Astrocyte of the cerebellum (primary cell): ENCODE measurements around the gene SORCS2.

Source experiments
- DNase-seq: peaks from one replicate; pipeline ENCODE4 v3.0.0-alpha.2; 2011; ENCODE audit warnings: low read depth
- H3K4me3 ChIP-seq: 2 replicates; pipeline ENCODE4 v1.5.1; 2011; ENCODE audit warnings: mild to moderate bottlenecking, low read depth, low read length, moderate library complexity
- in situ Hi-C: cut with HindIII; loops from 2 replicates; pipeline ENCODE4 v1.10.0; 2017; ENCODE audit warnings: low sequenced_read_pairs
- TF ChIP-seq, protein P1 (sequence below): IDR thresholded peaks from 2 replicates; pipeline ENCODE4 v1.5.1; 2012; ENCODE audit warnings: low read length, low read depth, moderate library complexity, mild to moderate bottlenecking; ENCODE audit errors: missing control alignments

The SORCS2 gene

DNA sequence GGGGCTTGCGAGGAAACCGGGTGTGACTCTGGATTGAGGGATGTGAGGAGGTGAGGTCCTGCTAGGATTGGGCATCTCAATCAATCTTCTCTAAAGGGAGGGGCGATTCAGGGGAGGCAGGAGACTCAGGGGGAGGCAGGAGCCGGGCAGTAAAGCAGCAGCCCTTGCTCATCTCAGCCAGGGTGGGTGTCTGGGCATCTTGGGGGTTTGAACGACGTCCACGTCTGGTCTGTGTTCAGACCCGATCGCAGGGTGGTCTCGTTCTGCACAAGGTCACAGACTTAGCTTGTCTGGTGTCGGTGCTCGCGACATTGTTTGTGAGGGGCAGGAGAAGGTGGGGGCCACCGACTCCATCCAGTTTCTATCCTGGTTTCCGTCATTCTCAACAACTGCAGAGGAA lies 473.7 kb downstream of the SORCS2 start:
- DNase-seq, result no peak
- TF ChIP-seq, protein P1, sequence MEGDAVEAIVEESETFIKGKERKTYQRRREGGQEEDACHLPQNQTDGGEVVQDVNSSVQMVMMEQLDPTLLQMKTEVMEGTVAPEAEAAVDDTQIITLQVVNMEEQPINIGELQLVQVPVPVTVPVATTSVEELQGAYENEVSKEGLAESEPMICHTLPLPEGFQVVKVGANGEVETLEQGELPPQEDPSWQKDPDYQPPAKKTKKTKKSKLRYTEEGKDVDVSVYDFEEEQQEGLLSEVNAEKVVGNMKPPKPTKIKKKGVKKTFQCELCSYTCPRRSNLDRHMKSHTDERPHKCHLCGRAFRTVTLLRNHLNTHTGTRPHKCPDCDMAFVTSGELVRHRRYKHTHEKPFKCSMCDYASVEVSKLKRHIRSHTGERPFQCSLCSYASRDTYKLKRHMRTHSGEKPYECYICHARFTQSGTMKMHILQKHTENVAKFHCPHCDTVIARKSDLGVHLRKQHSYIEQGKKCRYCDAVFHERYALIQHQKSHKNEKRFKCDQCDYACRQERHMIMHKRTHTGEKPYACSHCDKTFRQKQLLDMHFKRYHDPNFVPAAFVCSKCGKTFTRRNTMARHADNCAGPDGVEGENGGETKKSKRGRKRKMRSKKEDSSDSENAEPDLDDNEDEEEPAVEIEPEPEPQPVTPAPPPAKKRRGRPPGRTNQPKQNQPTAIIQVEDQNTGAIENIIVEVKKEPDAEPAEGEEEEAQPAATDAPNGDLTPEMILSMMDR, result no peak
- H3K4me3 ChIP-seq, result no peak overlapping the region
- in situ Hi-C loops, result no loop called here

DNA sequence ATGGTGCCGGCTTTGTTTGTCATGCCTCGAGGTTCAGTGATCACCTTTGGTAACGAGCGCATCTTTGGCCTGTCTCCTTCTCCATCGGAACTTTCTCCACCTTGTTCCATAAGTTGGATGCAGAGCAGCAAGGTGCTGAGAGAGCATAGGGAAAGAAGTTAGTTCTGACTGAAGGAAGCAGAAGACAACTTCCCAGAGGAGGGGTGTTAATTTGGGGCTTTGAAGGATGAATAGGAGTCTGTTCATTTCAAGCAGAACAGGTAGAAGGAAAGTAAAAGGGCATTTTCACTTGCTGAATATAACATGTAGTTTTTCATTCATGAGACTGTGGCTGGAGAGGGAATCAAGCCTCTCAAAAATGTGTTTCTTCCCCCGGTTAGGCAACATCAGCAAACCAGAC lies 474.4 kb downstream of the SORCS2 start:
- TF ChIP-seq, protein P1, result no peak
- no peak overlapping the region for H3K4me3 ChIP-seq
- in situ Hi-C loops, result no loop called here
- no peak for DNase-seq

DNA sequence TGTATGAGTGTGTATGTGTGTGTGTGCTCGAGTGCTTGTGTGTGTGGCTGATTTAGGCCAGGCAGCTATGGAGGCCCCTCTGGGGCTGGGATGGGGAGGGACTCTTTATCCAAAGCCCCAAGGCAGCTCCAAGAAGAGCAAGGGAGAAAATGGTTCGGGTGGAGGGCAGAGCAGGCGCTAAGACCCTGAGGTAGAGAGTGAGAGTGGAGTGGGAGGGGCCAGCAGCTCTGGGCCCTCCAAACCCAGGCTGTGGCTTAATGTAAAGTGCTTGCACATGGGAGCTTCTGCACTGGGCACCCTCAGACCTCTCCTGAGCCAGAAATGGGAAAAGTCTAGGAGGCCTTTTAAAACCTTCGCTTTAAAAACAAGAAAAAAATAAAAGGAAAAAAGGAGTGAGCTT lies 475.9 kb downstream of the SORCS2 start:
- in situ Hi-C loops, result no loop called here
- DNase-seq, result no peak
- H3K4me3 ChIP-seq, result no peak overlapping the region
- TF ChIP-seq, protein P1, result no peak

DNA sequence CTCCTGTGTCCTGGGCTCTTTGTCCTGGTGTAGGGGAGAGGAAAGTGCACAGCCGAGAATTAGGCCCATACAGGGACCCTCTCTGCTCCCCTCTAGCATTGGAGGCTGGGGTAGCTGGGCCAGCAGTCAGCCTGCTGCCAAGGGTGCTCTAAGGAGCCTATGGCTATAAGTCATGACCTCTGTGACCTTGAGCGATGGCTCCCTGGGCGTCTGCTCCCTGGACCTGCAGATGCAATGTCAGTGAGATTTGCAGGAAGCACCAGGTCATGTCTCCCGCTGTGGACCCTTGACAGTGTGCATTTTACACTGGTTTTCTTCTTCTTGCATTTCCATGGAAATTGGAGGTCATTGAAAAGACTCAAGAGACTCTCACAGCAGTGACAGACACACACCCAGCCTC lies 476.5 kb downstream of the SORCS2 start:
- no peak overlapping the region for H3K4me3 ChIP-seq
- in situ Hi-C loops, result no loop called here
- TF ChIP-seq, protein P1, result no peak
- no peak for DNase-seq

DNA sequence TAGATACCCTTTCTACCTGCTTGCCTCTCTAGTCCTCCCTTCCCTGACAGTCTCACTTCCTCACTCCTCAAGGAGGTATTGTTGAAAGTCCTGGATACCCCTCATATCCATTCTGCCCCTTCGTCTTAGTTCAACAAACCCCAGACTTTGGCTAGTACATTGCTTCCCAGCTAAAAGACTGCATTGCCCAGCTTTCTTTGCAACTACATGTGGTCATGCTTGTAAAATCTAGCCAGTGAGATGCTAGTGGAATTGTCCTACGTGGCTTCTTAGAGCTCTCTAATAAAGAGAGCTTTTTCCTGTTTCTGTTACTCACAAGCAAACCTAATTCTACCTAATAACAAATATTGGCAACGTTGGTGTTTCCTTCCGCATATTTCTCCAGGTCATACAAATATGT lies 480.3 kb downstream of the SORCS2 start:
- DNase-seq, result no peak
- in situ Hi-C loops, result no loop called here
- TF ChIP-seq, protein P1, result no peak
- H3K4me3 ChIP-seq, result no peak overlapping the region

DNA sequence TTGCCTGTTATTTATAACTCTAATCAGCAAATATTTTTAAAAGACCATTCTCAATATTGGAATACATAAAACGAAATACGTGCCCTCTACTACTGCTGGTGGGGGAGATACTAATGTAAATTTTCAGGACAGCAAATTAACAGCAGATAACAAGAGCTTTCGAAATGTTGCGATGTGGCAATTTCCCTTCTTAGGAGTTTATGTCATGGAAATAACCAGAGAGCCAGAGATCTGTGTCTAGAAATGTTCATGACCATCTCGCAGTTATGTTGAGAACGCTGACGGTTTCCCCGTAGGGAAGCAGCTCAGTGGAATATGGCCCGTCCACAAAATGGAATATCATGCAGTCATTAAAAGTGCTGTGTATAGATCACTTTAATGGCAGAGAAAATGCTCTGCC lies 480.8 kb downstream of the SORCS2 start:
- no peak overlapping the region for H3K4me3 ChIP-seq
- TF ChIP-seq, protein P1, result no peak
- in situ Hi-C loops, result no loop called here
- no peak for DNase-seq

DNA sequence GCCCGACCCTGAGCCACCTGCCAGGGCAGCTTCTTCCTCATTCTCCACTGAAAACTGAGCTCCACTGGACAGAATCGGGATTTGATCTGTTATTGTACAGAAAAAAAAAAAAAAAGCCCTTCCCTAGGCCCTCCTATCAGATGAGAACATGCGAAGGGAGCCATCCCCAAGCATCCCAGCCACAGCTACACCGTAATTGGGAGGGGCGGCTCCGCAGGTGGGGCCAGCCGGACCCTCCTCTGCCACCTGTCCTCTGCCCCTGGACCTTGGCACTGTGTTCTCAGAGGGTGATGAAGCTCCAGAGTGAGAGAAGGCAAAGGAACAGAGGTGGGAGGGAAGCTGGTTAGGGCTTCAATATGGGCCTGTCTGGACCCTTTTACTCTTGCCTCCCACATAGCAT lies 482.4 kb downstream of the SORCS2 start:
- no peak overlapping the region for H3K4me3 ChIP-seq
- TF ChIP-seq, protein P1, result no peak
- no peak for DNase-seq
- in situ Hi-C loops, result no loop called here
